SKM-1 (cell line): ENCODE data around the gene NT5C.
"Not testable (repeated sequence)": the region's sequence is repeated elsewhere in the genome, so short reads cannot be mapped to it uniquely, and the experiment has no call there.

Experiments used
- DNase-seq: peaks from one replicate; lab custom pipeline; 2025; ENCODE audit not compliant: unreplicated experiment; lab: John Stamatoyannopoulos, UW

NT5C gene

GRCh38 chr17:75131278-75132017 is at the start of gene NT5C:
Gene NT5C, minus strand, starts transcription at chr17:75131742. Its CDS starts 35 bp downstream, at chr17:75131707.
- DNase-seq, result peak; percentile 38

- DNase-seq, result no peak
Measured at GRCh38 chr17:75181110-75181509, 49.6 kb upstream of the NT5C start.

- DNase-seq, result no peak
Measured at GRCh38 chr17:75178453-75178852, 46.9 kb upstream of the NT5C start.

GRCh38 chr17:75176625-75177024 is 45.1 kb upstream of the NT5C start:
- DNase-seq, result no peak

GRCh38 chr17:75174996-75175395 is 43.5 kb upstream of the NT5C start:
- no peak for DNase-seq

- DNase-seq, result no peak
Measured at GRCh38 chr17:75173526-75173925, 42.0 kb upstream of the NT5C start.

GRCh38 chr17:75168998-75169397 is 37.5 kb upstream of the NT5C start:
- no peak for DNase-seq

GRCh38 chr17:75164606-75165005 is 33.1 kb upstream of the NT5C start:
- not testable (repeated sequence) for DNase-seq

- DNase-seq, result no peak
Measured at GRCh38 chr17:75163074-75163473, 31.5 kb upstream of the NT5C start.

GRCh38 chr17:75160211-75160610 is 28.7 kb upstream of the NT5C start:
- DNase-seq, result no peak

- no peak for DNase-seq
Measured at GRCh38 chr17:75159196-75160031, 27.9 kb upstream of the NT5C start.

GRCh38 chr17:75158480-75158879 is 26.9 kb upstream of the NT5C start:
- not testable (repeated sequence) for DNase-seq

- no peak for DNase-seq
Measured at GRCh38 chr17:75155191-75155601, 23.7 kb upstream of the NT5C start.

GRCh38 chr17:75154195-75155106 is 22.9 kb upstream of the NT5C start, which contains the start of gene JPT1:
Gene JPT1, minus strand, starts transcription at chr17:75154512. Its CDS starts 115 bp downstream, at chr17:75154397.
- peak; percentile 94 for DNase-seq

- no peak for DNase-seq
Measured at GRCh38 chr17:75153780-75154194, 22.2 kb upstream of the NT5C start.

GRCh38 chr17:75152922-75153779 is 21.6 kb upstream of the NT5C start:
- DNase-seq, result peak; percentile 31

- no peak for DNase-seq
Measured at GRCh38 chr17:75152523-75152921, 21.0 kb upstream of the NT5C start.

GRCh38 chr17:75151930-75152329 is 20.4 kb upstream of the NT5C start:
- DNase-seq, result no peak

GRCh38 chr17:75147878-75148546 is 16.5 kb upstream of the NT5C start:
- DNase-seq, result no peak

- no peak for DNase-seq
Measured at GRCh38 chr17:75146592-75146991, 15.1 kb upstream of the NT5C start.
